B cell (primary cell): ENCODE measurements around the gene ANKS1A. TPM values are rescaled to one million over a fixed set of nuclear protein-coding genes. Genes with fewer than 3 reads are reported as not detected.

ENCODE experiments used
- ATAC-seq: fragments of 200-7000 bp; cut with Tn5 transposase; one replicate; pipeline ENCODE4 v1.10.0; 2021; ENCODE audit warnings: low read depth, mild to moderate bottlenecking, moderate number of reproducible peaks, moderate library complexity
- CTCF ChIA-PET: fragments of 350-600 bp; sonication (Branson Sonifier 250); formaldehyde crosslinking; loops from one replicate; lab custom pipeline; 2021; ENCODE audit warnings: antibody characterized with exemption, inconsistent platforms; lab: Charles Lee
- POLR2A ChIA-PET: fragments of 350-600 bp; sonication (Branson Sonifier 250); formaldehyde crosslinking; loops from one replicate; lab custom pipeline; 2021; ENCODE audit warnings: antibody characterized with exemption; lab: Charles Lee
- DNase-seq: peaks from one replicate; pipeline ENCODE4 v3.0.0; 2013
- H2AFZ ChIP-seq: 2 replicates; pipeline ENCODE4 v1.6.1; 2012; ENCODE audit warnings: mild to moderate bottlenecking, low read depth, low read length; ENCODE audit not compliant: insufficient read depth, poor library complexity, severe bottlenecking
- H3K27ac ChIP-seq, 2 donors: 1 replicate in 1 of 2; 2 replicates in 1 of 2; pipeline ENCODE4 v1.5.1; 2012 to 2013; ENCODE audit warnings: low read length in 2 of 2, mild to moderate bottlenecking in 2 of 2, moderate library complexity in 1 of 2
- H3K27me3 ChIP-seq, 4 experiments: fragments of 200-600 bp in 1 of 4; sonication (generic) in 1 of 4; replicated peaks in 1 of 4; 1 replicate in 2 of 4; 2 replicates in 2 of 4; pipeline versions ENCODE4 v1.6.1 to v1.7.0; 2013 to 2016; ENCODE audit warnings: low read length in 3 of 4, mild to moderate bottlenecking in 2 of 4, mixed read lengths in 1 of 4, moderate library complexity in 1 of 4; ENCODE audit not compliant: insufficient read depth in 4 of 4, control insufficient read depth in 3 of 4; ENCODE audit errors: control extremely low read depth in 1 of 4
- H3K36me3 ChIP-seq, 2 experiments: replicated peaks in 1 of 2; 1 replicate in 1 of 2; 2 replicates in 1 of 2; pipeline versions ENCODE4 v1.6.1 to v1.7.1; 2013; ENCODE audit warnings: low read length in 1 of 2; ENCODE audit not compliant: insufficient read depth in 2 of 2, control insufficient read depth in 1 of 2; ENCODE audit errors: control extremely low read depth in 1 of 2, extremely low read depth in 1 of 2
- H3K4me1 ChIP-seq, 2 donors: fragments of 200-600 bp in 1 of 2; sonication (generic) in 1 of 2; 1 replicate in 1 of 2; 2 replicates in 1 of 2; pipeline versions ENCODE4 v1.5.1 to v1.6.1; 2013 to 2017; ENCODE audit warnings: low read length in 2 of 2; ENCODE audit not compliant: control insufficient read depth in 2 of 2, insufficient read depth in 2 of 2
- H3K4me2 ChIP-seq: replicated peaks from 2 replicates; pipeline ENCODE3; 2012; ENCODE audit warnings: mild to moderate bottlenecking, low read depth, low read length; ENCODE audit not compliant: poor library complexity, severe bottlenecking
- H3K4me3 ChIP-seq, 5 experiments: fragments of 200-600 bp in 1 of 5; sonication (generic) in 1 of 5; 1 replicate in 3 of 5; 2 replicates in 2 of 5; pipeline versions ENCODE4 v1.5.1 to v1.7.0; 2011 to 2016; ENCODE audit warnings: low read length in 4 of 5, mild to moderate bottlenecking in 4 of 5, low read depth in 2 of 5, control low read depth in 1 of 5, moderate library complexity in 1 of 5; ENCODE audit not compliant: insufficient read depth in 1 of 5; ENCODE audit errors: control extremely low read depth in 1 of 5, extremely low read depth in 1 of 5
- H3K79me2 ChIP-seq: fragments of 200-600 bp; sonication (generic); one replicate; pipeline ENCODE4 v1.6.0; 2016; ENCODE audit warnings: low read length; ENCODE audit not compliant: control insufficient read depth, insufficient read depth
- H3K9ac ChIP-seq: fragments of 200-600 bp; sonication (generic); 2 replicates; pipeline ENCODE4 v1.6.1; 2017; ENCODE audit warnings: mild to moderate bottlenecking, low read length, moderate library complexity
- H3K9me3 ChIP-seq, 3 donors: one replicate each; pipeline versions ENCODE4 v1.6.1 to v1.7.1; 2013; ENCODE audit warnings: low read length in 2 of 3; ENCODE audit not compliant: control insufficient read depth in 2 of 3, insufficient read depth in 1 of 3; ENCODE audit errors: control extremely low read depth in 1 of 3
- H4K20me1 ChIP-seq: 2 replicates; pipeline ENCODE4 v1.6.0; 2012; ENCODE audit warnings: mild to moderate bottlenecking, low read length; ENCODE audit not compliant: insufficient read depth, control insufficient read depth, poor library complexity, severe bottlenecking
- H3K27ac Mint-ChIP-seq: one replicate; pipeline ENCODE4 v1.8.0; 2021; ENCODE audit warnings: mixed read lengths
- H3K27me3 Mint-ChIP-seq: one replicate; pipeline ENCODE4 v1.8.0; 2021; ENCODE audit warnings: mixed read lengths
- H3K4me1 Mint-ChIP-seq: one replicate; pipeline ENCODE4 v1.8.0; 2021; ENCODE audit warnings: mixed read lengths
- H3K4me3 Mint-ChIP-seq: one replicate; pipeline ENCODE4 v1.8.0; 2021; ENCODE audit warnings: mixed read lengths
- H3K9me3 Mint-ChIP-seq: one replicate; pipeline ENCODE4 v1.8.0; 2022; ENCODE audit warnings: mixed read lengths; ENCODE audit not compliant: insufficient read depth
- EZH2 ChIP-seq: IDR thresholded peaks from 2 replicates; pipeline ENCODE4 v1.6.1; 2012; ENCODE audit warnings: borderline replicate concordance, low read depth, mild to moderate bottlenecking, moderate library complexity, low read length; ENCODE audit not compliant: insufficient read depth, poor library complexity, severe bottlenecking
- WGBS: methylation state at CpG from one replicate; pipeline ENCODE4 v1.1.5; 2013; ENCODE audit warnings: missing lambda C conversion rate; ENCODE audit not compliant: insufficient coverage; 5-methylcytosine and 5-hydroxymethylcytosine counted together
- intact Hi-C: fragments of 100-400 bp; cut with micrococcal nuclease; formaldehyde crosslinking; loops from one replicate; pipeline ENCODE4 v1.10.0; 2022
- polyA plus RNA-seq: library from polyadenylated mRNA; depleted of rRNA; stranded (reverse); fragments of >200 nt; gene quantifications from 2 replicates; pipeline ENCODE4 v1.2.3, GENCODE V29; 2012
- total RNA-seq, 2 donors: library from RNA; stranded (reverse); fragments of 120-200 nt in 1 of 2; gene quantifications; 1 replicate in 1 of 2; 2 replicates in 1 of 2; pipeline versions ENCODE4 v1.2.3 to v1.2.4, GENCODE V29; 2013 to 2022
- TF ChIP-seq, protein P1 (sequence below): fragments of 200-600 bp; IDR thresholded peaks from one replicate; pipeline ENCODE4 v1.8.0; 2022; ENCODE audit warnings: antibody characterized with exemption, mild to moderate bottlenecking

ANKS1A gene
- total and polyA plus RNA-seq, 2 donors (not counting 1 experiment from before 2014, with no cell fraction given), result 3.4 to 19.7 TPM

DNA sequence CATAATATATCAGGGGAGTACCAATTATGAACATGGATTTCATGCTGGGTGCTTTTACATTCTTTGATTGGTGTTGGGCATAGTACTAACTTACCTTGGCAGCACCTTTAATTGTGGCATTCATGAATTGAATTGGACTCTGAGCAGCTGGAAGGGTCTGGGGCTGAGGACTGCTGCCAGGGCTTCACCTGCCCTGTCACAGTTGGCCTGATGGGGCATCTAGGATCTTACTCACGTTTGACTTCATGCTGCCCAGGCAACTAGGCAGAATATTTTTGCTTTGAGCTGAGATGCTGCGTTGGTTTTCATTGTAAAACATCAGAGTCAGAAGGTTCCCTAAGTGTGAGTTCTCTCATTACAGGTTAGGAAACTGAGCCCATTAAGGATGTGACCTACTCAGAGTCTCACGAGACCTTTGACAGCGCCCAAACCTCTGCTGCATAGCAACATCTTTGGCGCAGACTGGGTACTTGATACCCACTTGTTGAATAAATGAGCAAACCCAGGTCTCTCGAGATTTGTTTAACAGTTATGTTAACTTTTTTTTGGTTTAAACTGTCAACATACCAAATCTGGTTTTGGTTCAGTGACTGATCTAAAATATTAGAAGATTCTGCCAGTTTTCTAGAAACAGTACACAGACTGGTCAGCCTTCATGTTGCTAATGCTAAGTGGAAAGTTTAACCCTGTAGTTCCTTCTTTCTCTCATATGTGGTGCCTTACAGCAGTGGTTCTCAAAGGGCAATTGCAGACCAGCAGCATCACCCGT lies 147.2 kb downstream of the ANKS1A start:
- intact Hi-C loops, result no loop called here

More for the DNA sequence above, 147.2 kb downstream of the ANKS1A start:
- TF ChIP-seq, protein P1, sequence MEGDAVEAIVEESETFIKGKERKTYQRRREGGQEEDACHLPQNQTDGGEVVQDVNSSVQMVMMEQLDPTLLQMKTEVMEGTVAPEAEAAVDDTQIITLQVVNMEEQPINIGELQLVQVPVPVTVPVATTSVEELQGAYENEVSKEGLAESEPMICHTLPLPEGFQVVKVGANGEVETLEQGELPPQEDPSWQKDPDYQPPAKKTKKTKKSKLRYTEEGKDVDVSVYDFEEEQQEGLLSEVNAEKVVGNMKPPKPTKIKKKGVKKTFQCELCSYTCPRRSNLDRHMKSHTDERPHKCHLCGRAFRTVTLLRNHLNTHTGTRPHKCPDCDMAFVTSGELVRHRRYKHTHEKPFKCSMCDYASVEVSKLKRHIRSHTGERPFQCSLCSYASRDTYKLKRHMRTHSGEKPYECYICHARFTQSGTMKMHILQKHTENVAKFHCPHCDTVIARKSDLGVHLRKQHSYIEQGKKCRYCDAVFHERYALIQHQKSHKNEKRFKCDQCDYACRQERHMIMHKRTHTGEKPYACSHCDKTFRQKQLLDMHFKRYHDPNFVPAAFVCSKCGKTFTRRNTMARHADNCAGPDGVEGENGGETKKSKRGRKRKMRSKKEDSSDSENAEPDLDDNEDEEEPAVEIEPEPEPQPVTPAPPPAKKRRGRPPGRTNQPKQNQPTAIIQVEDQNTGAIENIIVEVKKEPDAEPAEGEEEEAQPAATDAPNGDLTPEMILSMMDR, result no peak
- TF ChIP-seq EZH2, result no peak
- Histone ChIP-seq H3K27ac (no peak overlapping the region), H3K9me3 (no peaks in the 10 kb centered on the region), H3K9ac (no peak overlapping the region), H4K20me1 (no peaks in the 10 kb centered on the region), H3K36me3 (no peaks in the 10 kb centered on the region), H3K79me2 (no peaks in the 10 kb centered on the region), H3K27me3 (no peaks in the 10 kb centered on the region), H3K4me2 (no peak overlapping the region), H3K4me3 (no peak overlapping the region), H2AFZ (no peak overlapping the region), H3K4me1 (no peaks in the 10 kb centered on the region)
- Mint-ChIP-seq H3K4me3 (no peak overlapping the region), H3K27me3 (no peaks in the 10 kb centered on the region), H3K27ac (no peak overlapping the region), H3K9me3 (no peaks in the 10 kb centered on the region), H3K4me1 (peaks cover 2% of the 10 kb centered on the region)
- ChIA-PET POLR2A (interaction anchor here (0.6 kb wide), 1 partner anchor 650 kb away, joined by 3 read pairs; no protein-coding TSS in a partner anchor), CTCF (no interaction called here)
- DNase-seq, result no peak
- 23% methylated on average over 6 of the region's 7 CpGs for WGBS
- no peak for ATAC-seq
